Rectal smooth muscle tissue (tissue), 1 donor: ENCODE data around the gene CARD9.
A peak's percentile ranks its signal among the peaks of the same experiment; 100 is the strongest.

ENCODE experiments used
- H3K27ac ChIP-seq: one replicate; pipeline ENCODE4 v1.7.0; 2013; ENCODE audit warnings: low read depth, low read length, inconsistent platforms
- H3K27me3 ChIP-seq: one replicate; pipeline ENCODE4 v1.7.0; 2013; ENCODE audit warnings: low read length; ENCODE audit not compliant: control insufficient read depth, insufficient read depth
- H3K36me3 ChIP-seq: one replicate; pipeline ENCODE4 v1.7.0; 2013; ENCODE audit warnings: low read length; ENCODE audit not compliant: control insufficient read depth, insufficient read depth
- H3K4me1 ChIP-seq: one replicate; pipeline ENCODE4 v1.7.0; 2013; ENCODE audit warnings: low read length; ENCODE audit not compliant: control insufficient read depth, insufficient read depth
- H3K4me3 ChIP-seq: one replicate; pipeline ENCODE4 v1.7.0; 2013; ENCODE audit warnings: low read length
- H3K9ac ChIP-seq: one replicate; pipeline ENCODE4 v1.7.0; 2013; ENCODE audit warnings: low read length

CARD9 gene

GRCh38 chr9:136346157-136346481 lies 27.4 kb downstream of the CARD9 start:
- Histone ChIP-seq H3K36me3 (no peaks in the 10 kb centered on the region), H3K9ac (no peak overlapping the region), H3K27me3 (no peaks in the 10 kb centered on the region), H3K4me1 (peaks cover 10% of the 10 kb centered on the region), H3K27ac (no peak overlapping the region), H3K4me3 (no peak overlapping the region)

GRCh38 chr9:136345281-136346156 lies 27.9 kb downstream of the CARD9 start:
- H3K27me3 ChIP-seq = no peaks in the 10 kb centered on the region
- H3K4me1 ChIP-seq = peaks cover 10% of the 10 kb centered on the region
- no peaks in the 10 kb centered on the region for H3K36me3 ChIP-seq
- no peak overlapping the region for H3K27ac ChIP-seq
- no peak overlapping the region for H3K9ac ChIP-seq
- H3K4me3 ChIP-seq = no peak overlapping the region

- Histone ChIP-seq H3K4me1 (peaks cover 10% of the 10 kb centered on the region), H3K4me3 (no peak overlapping the region), H3K27me3 (no peaks in the 10 kb centered on the region), H3K9ac (no peak overlapping the region), H3K27ac (no peak overlapping the region), H3K36me3 (no peaks in the 10 kb centered on the region)
Observed at GRCh38 chr9:136344544-136345280, 28.8 kb downstream of the CARD9 start.

GRCh38 chr9:136343884-136344269 lies 29.6 kb downstream of the CARD9 start:
- H3K27me3 ChIP-seq = no peaks in the 10 kb centered on the region
- H3K9ac ChIP-seq = no peak overlapping the region
- H3K27ac ChIP-seq = no peak overlapping the region
- no peak overlapping the region for H3K4me3 ChIP-seq
- H3K36me3 ChIP-seq = no peaks in the 10 kb centered on the region
- H3K4me1 ChIP-seq = peaks cover 10% of the 10 kb centered on the region

- no peak overlapping the region for H3K9ac ChIP-seq
- H3K4me1 ChIP-seq = peaks cover 10% of the 10 kb centered on the region
- peak overlapping the region; percentile 32 for H3K27ac ChIP-seq
Observed at GRCh38 chr9:136343121-136343883, 30.2 kb downstream of the CARD9 start.

GRCh38 chr9:136342181-136343120 lies 31.0 kb downstream of the CARD9 start:
- Histone ChIP-seq H3K4me3 (peak overlapping the region; percentile 48), H3K27me3 (no peaks in the 10 kb centered on the region), H3K9ac (no peak overlapping the region), H3K27ac (peak overlapping the region; percentile 32), H3K4me1 (peaks cover 10% of the 10 kb centered on the region), H3K36me3 (no peaks in the 10 kb centered on the region)

More at GRCh38 chr9:136343121-136343883, 30.2 kb downstream of the CARD9 start:
- Histone ChIP-seq H3K4me3 (peak overlapping the region; percentile 48), H3K36me3 (no peaks in the 10 kb centered on the region), H3K27me3 (no peaks in the 10 kb centered on the region)

- Histone ChIP-seq H3K9ac (no peak overlapping the region), H3K4me3 (peak overlapping the region; percentile 48), H3K36me3 (no peaks in the 10 kb centered on the region)
Observed at GRCh38 chr9:136341769-136342168, 31.7 kb downstream of the CARD9 start.

GRCh38 chr9:136341042-136341655 lies 32.3 kb downstream of the CARD9 start:
- Histone ChIP-seq H3K4me1 (peaks cover 10% of the 10 kb centered on the region), H3K36me3 (no peaks in the 10 kb centered on the region), H3K27me3 (no peaks in the 10 kb centered on the region), H3K27ac (no peak overlapping the region), H3K4me3 (no peak overlapping the region), H3K9ac (no peak overlapping the region)

More at GRCh38 chr9:136341769-136342168, 31.7 kb downstream of the CARD9 start:
- no peaks in the 10 kb centered on the region for H3K27me3 ChIP-seq
- H3K4me1 ChIP-seq = peaks cover 10% of the 10 kb centered on the region
- no peak overlapping the region for H3K27ac ChIP-seq

GRCh38 chr9:136340356-136341041 lies 33.0 kb downstream of the CARD9 start:
- H3K4me3 ChIP-seq = no peak overlapping the region
- H3K9ac ChIP-seq = no peak overlapping the region
- H3K27ac ChIP-seq = no peak overlapping the region
- no peaks in the 10 kb centered on the region for H3K27me3 ChIP-seq
- H3K36me3 ChIP-seq = no peaks in the 10 kb centered on the region
- H3K4me1 ChIP-seq = peaks cover 10% of the 10 kb centered on the region

GRCh38 chr9:136339958-136340310 lies 33.5 kb downstream of the CARD9 start:
- Histone ChIP-seq H3K9ac (no peak overlapping the region), H3K27ac (no peak overlapping the region), H3K36me3 (no peaks in the 10 kb centered on the region), H3K27me3 (no peaks in the 10 kb centered on the region), H3K4me1 (peaks cover 10% of the 10 kb centered on the region), H3K4me3 (no peak overlapping the region)
